Fibroblast of skin of right quadriceps (primary cell): ENCODE results near the gene KYAT1.

Experiments
- DNase-seq: peaks from one replicate; pipeline ENCODE4 v3.0.0-alpha.2; 2013

KYAT1 gene

DNA sequence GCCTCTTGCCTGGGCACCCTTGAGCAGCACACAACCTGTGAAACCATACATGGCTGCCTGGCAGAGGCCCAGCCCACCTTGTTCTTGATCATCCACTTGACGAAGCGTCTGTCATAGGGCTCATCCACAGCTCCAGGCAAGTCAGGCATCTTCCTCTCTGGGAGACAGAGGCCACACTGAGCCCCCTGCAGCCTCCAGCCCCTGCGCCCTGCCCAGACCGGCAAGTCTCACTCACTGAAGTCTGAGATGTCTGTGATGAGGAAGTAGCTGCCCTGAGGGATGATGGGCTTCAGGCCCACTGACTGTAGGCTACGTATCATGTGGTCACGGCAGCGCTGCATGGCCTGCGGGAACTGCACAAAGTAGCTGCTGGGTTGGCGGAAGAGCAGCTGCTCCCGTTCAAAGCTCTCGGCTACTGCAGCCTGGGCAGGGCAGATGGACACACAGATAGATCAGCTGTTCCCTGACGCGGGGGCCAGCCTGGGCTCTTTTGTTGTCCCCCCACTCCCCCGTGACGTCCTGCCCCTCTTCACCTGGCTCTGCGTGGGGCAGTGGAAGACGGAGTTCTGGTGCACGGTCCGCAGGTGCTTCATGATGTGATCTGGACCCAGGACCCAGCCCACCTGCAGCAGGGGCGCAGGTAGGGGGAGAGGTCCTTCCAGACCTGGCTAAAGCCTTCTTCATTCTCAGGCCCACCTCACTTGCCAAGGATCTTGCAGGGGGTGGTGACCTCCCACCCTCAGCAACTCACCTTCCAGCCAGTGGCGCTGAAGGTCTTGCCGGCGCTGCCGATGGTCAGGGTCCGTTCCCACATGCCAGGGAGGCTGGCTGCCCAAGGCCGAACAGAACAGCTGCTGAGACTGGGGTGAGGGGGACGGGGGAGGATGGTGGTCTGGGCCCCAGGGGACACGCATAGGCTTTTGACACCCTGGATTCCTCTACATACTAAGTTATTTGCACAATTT is 46.2 kb downstream of the KYAT1 start:
- DNase-seq: no peak

DNA sequence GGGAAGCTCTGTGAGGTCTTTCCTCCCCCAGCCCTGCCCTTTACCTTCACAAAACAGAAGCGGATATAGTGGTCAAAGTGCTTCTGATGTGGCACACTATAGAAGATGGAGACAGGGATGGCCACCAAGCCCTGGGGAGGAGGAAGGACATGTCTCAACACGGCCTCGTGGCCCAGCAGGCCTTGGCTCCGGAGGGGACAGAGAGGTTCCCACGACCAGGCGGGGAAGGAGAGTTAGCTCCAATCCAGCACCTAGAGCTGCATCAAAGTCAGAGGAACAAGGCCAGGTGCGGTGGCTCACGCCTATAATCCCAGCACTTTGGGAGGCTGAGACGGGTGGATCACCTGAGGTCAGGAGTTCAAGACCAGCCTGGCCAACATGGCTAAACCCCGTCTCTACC is 48.1 kb downstream of the KYAT1 start:
- no peak for DNase-seq

DNA sequence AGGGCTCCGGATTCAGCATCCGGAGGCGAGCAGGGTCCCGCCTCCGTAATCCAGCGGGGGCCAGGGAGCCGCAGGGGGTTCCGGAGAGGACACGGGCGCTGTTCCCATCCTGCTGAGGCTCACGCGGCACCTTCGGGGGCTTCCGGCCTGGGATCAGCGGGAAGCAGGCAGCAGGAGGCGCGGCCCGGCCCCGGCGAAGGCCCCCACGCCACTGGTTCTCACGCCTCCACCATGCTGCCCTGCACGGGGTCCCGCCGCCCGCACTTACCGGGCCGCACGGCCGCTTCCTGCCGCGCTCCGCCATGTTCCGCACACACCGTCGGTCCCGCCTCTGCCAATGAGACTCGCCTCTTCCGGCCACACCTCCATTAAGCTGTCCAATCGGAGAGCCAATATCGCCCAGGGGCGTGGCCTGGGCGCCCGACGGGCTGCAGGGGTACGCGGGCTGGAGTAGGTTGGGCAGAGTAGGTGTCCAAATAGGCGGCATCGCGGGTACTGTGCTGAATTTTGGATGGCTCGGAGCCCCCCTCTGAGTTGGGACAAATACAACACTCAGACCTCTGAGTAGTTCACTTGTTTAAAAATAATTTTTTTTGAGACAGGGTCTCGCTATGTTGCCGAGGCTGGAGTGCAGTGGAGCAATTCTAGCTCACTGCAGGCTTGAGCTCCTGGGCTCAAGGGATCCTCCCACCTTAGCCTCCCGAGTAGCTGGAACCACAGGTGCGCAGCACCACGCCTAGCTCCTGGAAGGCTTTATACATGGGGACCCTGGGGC is 52.1 kb downstream of the KYAT1 start, which contains the start of gene SPOUT1:
TSS of gene SPOUT1 (minus strand) at position 318 of the 775 bp plus-strand sequence. CDS start at position 304, 14 bp downstream.
- DNase-seq: peak; percentile 88

- no peak for DNase-seq
These were observed 52.9 kb downstream of the KYAT1 start for GRCh38 chr9:128828719-128829452.

DNA sequence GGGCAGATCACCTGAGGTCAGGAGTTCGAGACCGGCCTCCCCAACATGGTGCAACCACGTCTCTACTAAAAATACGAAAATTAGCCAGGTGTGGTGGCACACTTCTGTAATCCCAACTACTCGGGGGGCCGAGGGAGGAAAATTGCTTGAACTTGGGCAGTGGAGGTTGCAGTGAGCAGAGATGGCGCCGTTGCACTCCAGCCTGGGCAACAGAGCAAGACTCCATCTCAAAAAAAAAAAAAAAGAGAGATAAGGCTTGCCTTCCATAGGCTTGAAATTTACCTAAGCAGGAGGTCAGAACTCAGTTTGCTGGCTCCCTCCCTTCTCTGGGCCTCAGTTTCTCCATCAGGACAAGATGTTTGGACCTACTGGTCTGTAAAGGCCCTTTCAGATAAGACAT is 53.5 kb downstream of the KYAT1 start:
- DNase-seq: no peak

DNA sequence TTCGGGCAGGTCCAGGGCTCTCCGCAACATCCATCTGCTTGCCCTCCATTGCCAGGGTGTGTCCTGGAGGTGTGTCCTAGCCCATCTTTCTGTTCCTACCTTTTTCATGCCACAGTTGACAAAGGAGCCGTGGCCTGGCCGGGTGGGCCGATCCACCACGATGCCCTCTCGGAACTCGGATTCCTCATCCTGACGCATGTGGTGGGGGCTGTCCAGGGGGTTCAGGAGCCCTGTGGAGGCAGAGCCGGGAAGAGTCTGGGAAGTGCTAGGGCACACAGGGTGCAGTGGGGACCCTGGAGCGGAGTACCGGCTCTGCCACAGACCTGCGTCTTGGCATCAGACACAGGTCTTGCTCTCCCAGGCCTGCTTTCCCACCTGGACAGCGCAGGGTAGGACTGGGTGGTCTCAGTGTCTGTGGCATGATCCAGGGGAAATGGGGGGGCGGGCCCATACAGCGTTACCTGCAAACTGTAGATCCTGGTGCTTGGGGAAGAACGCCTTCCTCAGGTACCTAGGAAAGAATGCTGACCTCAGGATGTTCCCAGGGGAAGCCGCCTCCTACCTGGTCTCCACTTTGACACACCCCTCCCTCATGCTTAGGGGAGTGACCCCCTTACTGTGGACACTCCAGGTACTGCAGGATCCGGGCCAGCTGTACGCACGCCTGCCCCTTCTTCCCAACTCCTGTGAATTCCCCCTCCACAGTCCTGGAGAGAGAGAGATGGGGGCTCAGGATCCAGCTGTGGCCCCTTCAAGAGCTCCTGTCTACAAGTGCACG is 55.6 kb downstream of the KYAT1 start:
- DNase-seq: no peak

DNA sequence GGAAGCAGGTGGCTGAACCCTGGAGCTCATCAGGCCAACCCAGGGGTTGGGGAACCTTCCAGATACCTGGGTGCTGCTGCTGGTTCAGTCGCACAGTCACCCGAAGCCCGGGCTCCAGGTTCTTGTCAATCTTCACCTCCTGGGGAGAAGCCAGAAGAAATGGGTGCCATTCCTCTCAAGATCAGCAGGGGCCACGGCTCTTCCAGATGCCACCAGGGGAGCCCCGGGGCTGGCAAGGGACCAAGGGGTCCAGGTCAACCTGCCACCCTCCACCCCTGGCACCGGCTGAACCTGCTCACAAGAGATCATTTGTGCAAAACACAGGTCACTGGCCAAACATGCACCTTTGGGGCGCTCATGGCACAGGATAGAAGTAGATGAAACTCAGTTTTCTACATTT is 56.8 kb downstream of the KYAT1 start:
- no peak for DNase-seq

DNA sequence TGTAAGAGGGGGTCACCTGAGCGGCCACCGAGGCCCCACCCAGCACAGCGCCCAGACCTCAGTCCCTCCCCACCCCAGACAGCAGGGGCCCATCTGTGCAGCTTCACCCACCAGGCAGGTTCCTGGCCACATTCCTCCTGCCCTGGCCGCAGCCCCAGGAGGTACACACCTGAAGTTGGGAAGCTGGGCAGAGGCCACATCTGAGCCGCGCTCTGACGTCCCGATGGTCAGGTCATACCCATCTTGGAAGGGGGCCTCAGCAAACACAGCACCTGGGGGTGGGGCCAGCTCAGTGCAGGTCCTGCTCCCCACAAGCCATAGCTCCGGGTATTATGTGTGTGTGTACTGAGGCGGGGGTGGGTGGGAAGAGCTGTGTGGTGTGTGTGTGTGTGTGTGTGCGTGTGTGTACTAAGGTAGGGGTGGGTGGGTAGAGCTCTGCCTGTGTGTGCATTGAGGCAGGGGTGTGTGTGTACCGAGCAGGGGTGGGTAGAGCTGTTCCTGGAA is 57.8 kb downstream of the KYAT1 start:
- DNase-seq: no peak

GRCh38 chr9:128823362-128823902 is 58.3 kb downstream of the KYAT1 start:
- DNase-seq: no peak

DNA sequence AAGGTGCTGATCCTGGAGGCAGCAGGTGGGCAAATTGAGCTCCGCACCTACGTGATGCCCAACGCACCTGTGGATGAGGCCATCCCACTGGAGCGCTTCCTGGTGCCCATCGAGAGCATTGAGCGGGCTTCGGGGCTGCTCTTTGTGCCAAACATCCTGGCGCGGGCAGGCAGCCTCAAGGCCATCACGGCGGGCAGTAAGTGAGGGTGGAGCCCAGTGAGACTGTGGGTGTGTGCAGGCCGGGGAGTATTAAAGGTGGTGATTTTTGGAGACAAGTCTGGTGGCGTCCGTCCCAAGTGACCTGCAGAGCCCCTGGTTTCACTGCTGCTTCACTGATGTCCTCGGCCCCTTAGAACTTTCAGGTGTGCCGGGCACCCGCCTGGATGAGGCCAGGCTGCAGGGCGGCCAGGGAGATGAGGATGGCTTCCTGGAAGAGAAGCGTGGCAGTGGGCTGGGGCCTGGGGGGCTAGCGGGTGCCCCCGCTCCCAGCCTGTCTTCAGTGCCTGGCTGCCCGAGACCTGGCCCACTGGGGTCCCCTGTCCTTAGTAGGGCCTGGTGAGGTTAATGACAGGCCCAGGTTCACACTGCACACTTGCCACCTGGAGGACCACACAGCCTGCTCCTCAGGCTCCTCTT is 59.2 kb downstream of the KYAT1 start:
- no peak for DNase-seq

DNA sequence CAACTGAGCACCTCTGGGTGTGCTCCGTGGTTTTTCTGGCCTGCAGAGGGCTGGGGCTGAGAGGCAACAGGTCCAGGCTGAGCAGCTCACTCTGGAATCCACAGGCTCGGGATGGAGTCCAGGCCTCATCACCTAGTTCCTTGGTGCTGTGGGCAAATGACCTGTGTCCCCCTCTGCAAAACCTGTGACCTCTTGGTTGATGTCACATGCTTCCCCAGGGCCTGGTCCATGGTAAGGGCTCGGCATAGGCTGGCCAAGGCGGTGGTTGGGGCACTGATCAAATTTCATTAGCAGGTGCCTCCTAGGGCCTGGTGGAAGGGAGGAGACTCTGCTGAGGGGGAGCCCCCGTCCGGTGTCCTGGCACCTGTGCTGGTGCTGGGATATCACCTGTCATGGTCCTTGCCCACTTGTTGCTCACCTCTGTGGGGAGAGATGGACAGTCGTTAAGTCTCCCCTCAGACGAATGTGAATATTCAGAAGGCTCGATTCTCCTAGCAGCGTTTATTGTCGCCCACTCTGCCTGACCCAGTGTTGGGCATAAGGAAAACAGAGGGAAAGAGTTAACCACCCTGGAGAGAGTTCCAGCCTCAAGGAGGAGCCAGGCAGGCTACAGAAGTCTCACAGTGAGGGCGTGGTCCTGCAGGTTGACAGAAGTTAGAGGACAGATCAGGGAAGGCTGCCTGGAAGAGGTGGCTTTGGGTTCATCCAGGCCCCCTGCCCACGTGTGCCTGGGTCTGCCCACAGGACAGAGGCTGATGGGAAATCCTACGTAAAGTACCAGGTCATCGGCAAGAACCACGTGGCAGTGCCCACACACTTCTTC is 60.0 kb downstream of the KYAT1 start:
- no peak for DNase-seq

GRCh38 chr9:128820665-128821583 is 60.8 kb downstream of the KYAT1 start:
- DNase-seq: no peak

DNA sequence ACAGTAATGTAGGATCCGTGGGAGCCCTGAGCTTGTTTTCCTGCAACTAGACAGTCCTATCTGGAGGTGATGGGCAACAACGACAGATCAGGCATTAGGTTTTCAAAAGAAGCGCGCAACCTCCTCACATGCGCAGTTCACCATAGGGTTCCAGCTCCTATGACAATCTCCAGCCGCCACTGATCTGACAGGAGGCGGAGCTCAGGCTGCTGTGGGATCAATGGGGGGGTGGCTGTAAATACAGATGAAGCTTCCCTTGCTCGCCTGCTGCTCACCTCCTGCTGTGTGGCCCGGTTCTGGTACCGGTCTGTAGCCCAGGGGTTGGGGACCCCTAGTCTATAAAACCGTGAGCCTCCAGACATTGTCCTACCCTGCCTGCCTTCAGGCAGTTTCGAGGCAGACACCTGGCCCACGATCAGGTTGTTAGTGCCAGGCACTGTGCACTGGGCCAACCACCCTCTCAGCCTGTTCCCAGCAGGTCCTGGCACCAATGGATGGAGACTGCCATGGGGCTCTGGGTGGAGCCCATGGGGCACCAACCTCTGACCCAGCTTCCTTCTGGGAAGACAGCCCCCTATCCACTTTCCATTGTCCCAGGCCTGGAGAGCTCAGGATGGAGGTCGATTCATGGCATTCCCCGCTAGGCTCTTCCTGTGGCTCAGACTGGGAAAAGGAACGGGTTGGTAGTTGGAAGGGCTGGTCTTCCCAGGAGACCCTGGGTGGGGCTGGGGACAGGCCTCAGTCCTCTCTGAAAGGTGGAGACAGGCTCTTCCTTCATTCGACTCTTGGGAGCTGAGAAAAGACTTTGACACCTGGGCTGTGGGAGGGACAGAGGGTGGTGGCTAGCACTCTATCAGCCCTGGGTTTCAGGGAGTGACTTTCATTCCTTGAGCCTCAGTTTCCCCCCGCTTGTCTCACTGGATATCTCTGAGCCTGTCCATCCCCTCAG is 61.8 kb downstream of the KYAT1 start:
- DNase-seq: peak; percentile 55

- DNase-seq: peak; percentile 9
These were observed 62.7 kb downstream of the KYAT1 start for GRCh38 chr9:128818839-128819715.

- DNase-seq: peak; percentile 96
These were observed 63.5 kb downstream of the KYAT1 start, which contains the start of gene ENDOG for GRCh38 chr9:128818099-128818838. TSS of gene ENDOG (plus strand) at chr9:128818500. CDS start at chr9:128818685, 185 bp downstream.

GRCh38 chr9:128810873-128811272 is 70.9 kb downstream of the KYAT1 start:
- no peak for DNase-seq
